ENCODE measurements around the gene TMEM50B. TPM values are rescaled to one million over a fixed set of nuclear protein-coding genes. Genes with fewer than 3 reads are reported as not detected.

TMEM50B gene
- total and polyA plus RNA-seq, 2 experiments from 2014 or later, result 25.1 to 26.1 TPM

GRCh38 chr21:33481314-33481943 lies 1.7 kb upstream of the TMEM50B start:
- Mint-ChIP-seq H3K9me3 (peaks cover 3% of the 10 kb centered on the region; the same call in 1 of the 3 replicates), H3K27ac (no peak overlapping the region), H3K4me3 (peak overlapping the region; percentile 92), H3K27me3 (ENCODE audit: insufficient read depth, low read depth, poor library complexity) (peaks cover 14% of the 10 kb centered on the region), H3K4me1 (peaks cover 8% of the 10 kb centered on the region), H3K36me3 (ENCODE audit: low read depth) (peaks cover 3% of the 10 kb centered on the region; the same call in 1 of the 3 replicates)
- Histone ChIP-seq H4K20me1 (replicated peaks; ENCODE audit: insufficient read depth) (peaks cover 4% of the 10 kb centered on the region; the same call in 1 of the 2 replicates), H3K4me3 (no peak overlapping the region), H3K27me3 (ENCODE audit: insufficient read depth) (peaks cover 4% of the 10 kb centered on the region; the same call in 1 of the 2 replicates), H3K9me2 (ENCODE audit: insufficient read depth) (no peaks in the 10 kb centered on the region), H3F3A (replicated peaks; ENCODE audit: low read depth) (peaks cover 13% of the 10 kb centered on the region; the same call in 1 of the 2 replicates), H3K4me2 (no peak overlapping the region), H3K79me2 (replicated peaks; ENCODE audit: insufficient read depth) (peaks cover 17% of the 10 kb centered on the region), H3K36me3 (ENCODE audit: insufficient read depth) (no peaks in the 10 kb centered on the region), H3K27ac (ENCODE audit: low read depth) (no peak overlapping the region), H2AFZ (no peak overlapping the region), H3K4me1 (ENCODE audit: insufficient read depth) (peaks cover 8% of the 10 kb centered on the region; the same call in 1 of the 2 replicates)
- ATAC-seq (no peak), DNase-seq (ENCODE audit: low spot score) (no peak)
- TF ChIP-seq REST (IDR thresholded peaks at IDR 0.05; ENCODE audit: unreplicated experiment) (no peak), ETS1 (IDR thresholded peaks at IDR 0.05) (no peak), CREB1 (CRISPR knock-in tag; IDR thresholded peaks at IDR 0.05; ENCODE audit: low read depth) (no peak), ZNF462 (CRISPR knock-in tag; IDR thresholded peaks at IDR 0.05) (no peak), POLR2AphosphoS5 (IDR thresholded peaks at IDR 0.05; ENCODE audit: low read depth) (no peak), EZH2 (IDR thresholded peaks at IDR 0.05; ENCODE audit: low read depth, unreplicated experiment) (no peak), ZNF331 (CRISPR knock-in tag; IDR thresholded peaks at IDR 0.05; ENCODE audit: low read depth) (no peak), NANOG (IDR thresholded peaks at IDR 0.05; ENCODE audit: borderline replicate concordance) (no peak), EZH2phosphoT487 (IDR thresholded peaks at IDR 0.05; ENCODE audit: unreplicated experiment) (no peak), JUNB (IDR thresholded peaks at IDR 0.05; ENCODE audit: unreplicated experiment) (no peak), CTCF (conservative IDR thresholded peaks at IDR 0.05; ENCODE audit: low read depth in 2 of 2) (no peak), STAT1 (IDR thresholded peaks at IDR 0.05; ENCODE audit: unreplicated experiment) (no peak), ZNF114 (CRISPR knock-in tag; IDR thresholded peaks at IDR 0.05) (no peak)

Measured in GM23338 (cell line).